ENCODE results near the gene PCDHGA12. TPM values are rescaled to one million over a fixed set of nuclear protein-coding genes. Genes with fewer than 3 reads are reported as not detected.
A peak's percentile ranks its signal among the peaks of the same experiment; 100 is the strongest.

PCDHGA12 gene
- total and polyA plus RNA-seq, 2 experiments from 2014 or later: 0.68 to 3.5 TPM

DNA sequence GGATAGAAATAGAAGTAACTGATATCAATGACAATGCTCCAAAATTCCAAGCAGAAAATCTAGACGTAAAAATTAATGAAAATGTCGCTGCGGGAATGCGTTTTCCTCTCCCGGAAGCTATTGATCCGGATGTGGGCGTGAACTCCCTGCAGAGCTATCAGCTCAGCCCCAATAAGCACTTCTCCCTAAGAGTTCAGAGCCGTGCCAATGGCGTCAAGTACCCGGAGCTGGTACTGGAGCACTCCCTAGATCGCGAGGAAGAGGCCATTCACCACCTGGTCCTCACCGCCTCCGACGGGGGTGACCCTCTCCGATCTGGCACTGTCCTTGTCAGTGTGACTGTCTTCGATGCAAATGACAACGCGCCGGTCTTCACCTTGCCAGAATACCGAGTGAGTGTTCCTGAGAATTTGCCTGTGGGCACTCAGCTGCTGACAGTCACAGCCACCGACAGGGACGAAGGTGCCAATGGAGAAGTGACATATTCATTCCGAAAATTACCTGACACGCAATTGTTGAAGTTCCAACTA is 16.7 kb upstream of the PCDHGA12 start:
- Histone ChIP-seq H3K36me3 (ENCODE audit: insufficient read depth) (no peaks in the 10 kb centered on the region), H3K27ac (ENCODE audit: low read depth) (no peak overlapping the region), H3K4me3 (peak overlapping the region; percentile 40; the same call in 1 of the 2 replicates), H3K4me2 (peak overlapping the region; percentile 45; the same call in 1 of the 2 replicates), H3K79me2 (replicated peaks; ENCODE audit: insufficient read depth) (0 out of 2 replicates have a peak, but pooled peaks cover 2% of the 10 kb centered on the region), H3K27me3 (ENCODE audit: insufficient read depth) (peaks cover 12% of the 10 kb centered on the region), H4K20me1 (replicated peaks; ENCODE audit: insufficient read depth) (peaks cover 7% of the 10 kb centered on the region; the same call in 1 of the 2 replicates), H2AFZ (no peak overlapping the region; the same call in 1 of the 2 replicates), H3F3A (replicated peaks; ENCODE audit: low read depth) (no peaks in the 10 kb centered on the region), H3K9me2 (ENCODE audit: insufficient read depth) (no peaks in the 10 kb centered on the region), H3K4me1 (ENCODE audit: insufficient read depth) (peaks cover 2% of the 10 kb centered on the region)
- H3K36me3 Mint-ChIP-seq (ENCODE audit: low read depth): peaks cover 50% of the 10 kb centered on the region
- H3K4me3 Mint-ChIP-seq: peak overlapping the region; percentile 90
- DNase-seq (ENCODE audit: low spot score): no peak
- H3K27ac Mint-ChIP-seq: peak overlapping the region; percentile 89; the same call in 1 of the 2 replicates
- peaks cover 47% of the 10 kb centered on the region for H3K9me3 Mint-ChIP-seq
- TF ChIP-seq REST (IDR thresholded peaks at IDR 0.05; ENCODE audit: unreplicated experiment) (no peak), POLR2AphosphoS5 (IDR thresholded peaks at IDR 0.05; ENCODE audit: low read depth) (no peak), ZNF114 (CRISPR knock-in tag; IDR thresholded peaks at IDR 0.05) (no peak), NANOG (IDR thresholded peaks at IDR 0.05; ENCODE audit: borderline replicate concordance) (no peak), CREB1 (CRISPR knock-in tag; IDR thresholded peaks at IDR 0.05; ENCODE audit: low read depth) (no peak), STAT1 (IDR thresholded peaks at IDR 0.05; ENCODE audit: unreplicated experiment) (no peak), ZNF462 (CRISPR knock-in tag; IDR thresholded peaks at IDR 0.05) (no peak), JUNB (IDR thresholded peaks at IDR 0.05; ENCODE audit: unreplicated experiment) (no peak)
- H3K27me3 Mint-ChIP-seq (ENCODE audit: insufficient read depth, low read depth, poor library complexity): peaks cover 28% of the 10 kb centered on the region
- peak; percentile 65 for ATAC-seq
- peaks cover 17% of the 10 kb centered on the region for H3K4me1 Mint-ChIP-seq

Data from GM23338 (cell line).